SHP77 treated with DMSO at 0.1 percent for 48 hours (cell line): Measurements from ENCODE around the gene SND1.

Source experiments
- DNase-seq: peaks from one replicate; lab custom pipeline; 2025; lab: John Stamatoyannopoulos, UW

SND1 gene

GRCh38 chr7:127683776-127684681, 32.0 kb downstream of the SND1 start:
- DNase-seq: no peak

GRCh38 chr7:127689194-127689772, 37.3 kb downstream of the SND1 start:
- DNase-seq: no peak

DNA sequence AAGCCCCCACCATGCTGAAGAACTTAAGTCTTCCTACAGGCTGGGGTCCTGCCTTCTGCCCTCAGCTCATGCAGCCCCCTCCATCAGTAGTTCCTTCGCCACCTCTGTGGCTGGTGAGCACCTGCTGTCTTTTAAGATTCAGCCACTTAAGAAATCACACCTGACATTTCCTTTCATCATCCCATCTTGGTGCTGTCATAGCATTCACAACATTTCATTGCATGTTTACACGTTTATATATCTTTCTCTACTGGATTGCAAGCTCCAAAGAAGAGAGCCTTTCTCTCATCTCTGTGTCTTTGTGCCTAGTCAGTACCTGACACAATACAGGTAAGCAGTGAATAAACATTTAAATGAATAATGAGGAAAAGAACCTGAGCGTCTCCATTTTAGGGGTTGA, 38.3 kb downstream of the SND1 start:
- DNase-seq: no peak

DNA sequence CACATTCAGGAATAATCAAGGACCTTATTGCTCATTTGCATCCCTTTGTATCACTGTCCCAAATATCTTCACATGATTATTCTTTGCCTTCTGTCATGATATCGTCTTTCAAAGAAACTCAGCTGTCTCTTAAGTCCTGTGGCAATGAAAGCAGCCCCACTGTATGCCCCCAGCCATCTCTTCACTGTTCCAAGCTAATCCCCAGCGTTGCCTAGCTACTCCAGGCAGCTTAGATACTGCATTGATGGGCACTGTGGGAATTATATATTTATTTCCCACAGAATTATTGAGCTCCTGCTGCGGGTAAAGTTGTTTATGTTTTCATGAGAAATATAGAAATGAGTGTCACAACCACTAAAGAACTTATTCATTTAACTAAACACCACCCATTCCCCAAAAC, 38.8 kb downstream of the SND1 start:
- no peak for DNase-seq

- no peak for DNase-seq
These were observed 40.2 kb downstream of the SND1 start for GRCh38 chr7:127692200-127692599.

DNA sequence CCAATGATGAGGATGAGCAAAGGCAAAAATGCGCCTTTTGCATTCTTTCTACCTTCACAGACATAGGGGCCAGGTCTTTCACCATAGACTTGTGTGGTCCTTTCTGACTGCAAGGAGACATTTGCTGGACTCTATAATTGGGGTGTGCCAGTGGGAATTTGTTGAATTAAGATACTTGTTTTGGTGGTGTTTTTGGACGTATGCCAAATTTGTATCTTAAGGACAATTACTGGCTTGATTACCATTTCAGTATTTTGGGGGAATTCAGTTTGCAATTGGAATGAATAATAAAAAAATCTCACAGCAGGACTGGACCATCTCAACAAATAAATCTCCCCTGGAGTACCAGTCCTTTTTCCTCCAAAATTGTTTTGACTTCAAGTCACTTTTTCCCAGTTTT, 47.9 kb downstream of the SND1 start:
- DNase-seq: no peak

DNA sequence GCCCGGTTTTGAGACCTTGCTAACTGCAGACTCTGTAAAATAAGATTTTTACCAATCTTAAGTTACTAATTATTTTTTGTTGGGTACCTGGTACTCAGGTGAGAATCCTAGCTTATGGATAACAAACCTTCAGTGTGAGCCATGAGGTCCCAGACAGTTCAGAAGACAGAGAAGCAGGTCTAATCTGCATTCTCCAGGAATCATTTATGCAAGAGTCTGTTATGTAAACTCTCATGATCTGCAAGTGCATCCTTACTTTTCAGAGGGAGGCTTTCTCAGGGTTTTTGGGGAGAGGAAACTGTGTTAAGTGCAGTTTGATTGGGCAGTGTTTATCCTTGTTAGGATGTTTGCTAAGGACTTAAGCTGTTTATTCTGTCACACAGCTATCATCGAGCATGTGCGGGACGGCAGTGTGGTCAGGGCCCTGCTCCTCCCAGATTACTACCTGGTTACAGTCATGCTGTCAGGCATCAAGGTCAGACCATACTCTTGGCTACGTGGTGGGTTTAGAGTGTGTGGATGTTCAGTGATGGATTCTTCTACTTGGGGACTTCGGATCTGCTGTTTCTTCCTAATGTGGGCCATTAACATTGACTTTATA, 50.2 kb downstream of the SND1 start:
- no peak for DNase-seq

DNA sequence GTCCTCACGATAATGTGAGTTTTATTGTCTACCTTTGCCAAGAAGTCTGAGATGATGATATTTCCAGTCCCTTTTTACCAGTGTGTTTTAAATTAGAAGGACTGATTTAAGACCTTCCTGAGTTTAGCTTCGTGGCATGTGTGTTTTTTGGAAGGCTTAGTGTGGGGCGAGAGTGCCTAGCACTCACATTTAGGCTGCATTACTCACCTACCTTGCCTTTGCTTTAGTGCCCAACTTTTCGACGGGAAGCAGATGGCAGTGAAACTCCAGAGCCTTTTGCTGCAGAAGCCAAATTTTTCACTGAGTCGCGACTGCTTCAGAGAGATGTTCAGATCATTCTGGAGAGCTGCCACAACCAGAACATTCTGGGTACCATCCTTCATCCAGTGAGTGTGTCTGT, 50.9 kb downstream of the SND1 start:
- DNase-seq: no peak

GRCh38 chr7:127704211-127704610, 52.2 kb downstream of the SND1 start:
- DNase-seq: no peak

- no peak for DNase-seq
These were observed 53.5 kb downstream of the SND1 start for GRCh38 chr7:127705461-127705959.

DNA sequence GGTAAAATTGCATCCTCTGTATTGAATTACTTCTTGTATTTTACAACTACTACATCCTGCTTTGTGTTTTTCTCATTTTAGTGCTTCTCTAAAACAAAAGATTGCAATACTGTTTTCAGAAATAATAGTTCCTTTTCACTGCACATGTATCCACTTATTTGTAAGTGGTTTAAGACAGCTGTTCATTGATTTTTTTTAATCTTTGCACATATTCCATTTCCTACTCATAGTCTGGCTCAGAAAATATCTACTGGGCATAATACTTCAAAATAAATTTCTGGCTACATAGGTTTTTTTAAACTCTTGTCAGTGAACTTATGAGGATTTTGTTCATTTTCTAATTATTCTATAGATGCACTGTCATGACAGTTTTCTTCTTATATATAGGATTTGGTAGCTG, 54.8 kb downstream of the SND1 start:
- DNase-seq: no peak

DNA sequence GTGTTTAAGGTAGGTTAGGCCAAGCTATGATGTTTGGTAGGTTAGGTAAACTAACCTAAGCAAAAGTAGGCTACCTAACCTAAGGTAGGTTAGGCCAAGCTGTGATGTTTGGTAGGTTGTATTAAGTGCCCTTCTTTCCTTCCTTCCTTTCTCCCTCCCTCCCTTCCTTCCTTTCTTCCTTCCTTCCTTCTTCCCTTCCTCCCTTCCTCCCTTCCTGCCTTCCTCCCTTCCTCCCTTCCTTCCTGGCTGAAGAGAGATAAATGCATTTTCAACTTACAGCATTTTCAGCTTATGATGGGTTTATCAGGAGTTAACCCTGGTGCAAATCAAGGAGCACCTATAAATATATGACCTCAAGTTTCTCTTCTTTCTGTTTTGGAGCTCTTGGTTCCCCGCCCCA, 56.2 kb downstream of the SND1 start:
- DNase-seq: no peak

DNA sequence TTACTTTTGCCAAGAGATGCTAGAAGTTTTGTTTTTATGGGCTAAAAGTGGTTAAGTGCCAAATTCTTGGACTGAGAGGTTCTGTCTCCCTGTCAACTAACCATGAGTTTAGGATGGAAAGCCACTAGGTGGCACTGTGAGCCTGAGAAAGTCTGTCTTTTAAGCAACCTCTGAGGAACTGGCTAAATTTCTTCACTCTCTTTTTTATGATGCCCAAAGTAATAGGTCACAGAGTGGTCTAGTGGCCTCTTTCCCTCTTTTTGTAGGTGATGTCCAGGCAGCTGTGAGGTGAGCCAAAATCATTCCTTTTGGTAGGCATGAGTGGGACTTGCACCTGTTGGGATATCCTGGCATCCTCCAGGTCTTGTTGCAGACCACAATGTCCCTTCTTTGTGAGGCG, 56.8 kb downstream of the SND1 start:
- DNase-seq: peak; percentile 34

DNA sequence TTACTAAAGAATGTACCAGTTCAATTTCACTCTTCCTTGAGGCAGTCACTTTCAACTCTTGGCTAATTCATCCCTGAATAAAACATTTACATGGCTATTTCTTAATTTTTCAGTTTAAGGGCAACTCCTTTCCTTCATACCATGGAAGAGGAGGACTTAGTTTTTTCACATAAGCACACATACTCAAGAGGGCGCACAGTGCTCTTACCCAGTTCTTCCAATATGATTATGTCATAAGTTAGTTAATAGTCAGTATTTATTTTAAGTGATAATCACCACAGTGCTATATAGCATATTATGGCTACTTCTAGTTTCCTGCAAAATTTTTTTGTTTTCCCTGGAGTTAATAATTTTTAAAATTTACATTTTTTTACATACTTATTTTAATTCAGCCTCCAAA, 58.6 kb downstream of the SND1 start:
- no peak for DNase-seq

DNA sequence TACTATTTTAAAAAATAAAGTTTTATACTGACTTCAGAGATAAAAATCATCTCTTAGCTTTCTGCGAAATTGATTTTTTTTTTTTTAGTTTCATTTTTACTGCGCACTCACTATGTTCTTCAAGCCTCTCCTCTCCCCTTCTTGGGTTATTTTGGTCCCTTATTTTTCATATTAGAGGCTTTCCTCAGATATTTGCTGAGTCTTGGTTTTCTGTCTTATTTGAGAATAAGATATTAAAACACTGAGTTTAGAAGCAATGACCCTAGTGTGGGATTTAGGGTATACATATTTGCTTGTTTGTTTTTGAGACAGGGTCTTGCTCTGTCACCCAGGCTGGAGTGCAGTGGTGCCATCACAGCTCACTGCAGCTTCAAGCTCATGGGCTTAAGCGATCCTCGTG, 59.9 kb downstream of the SND1 start:
- no peak for DNase-seq

GRCh38 chr7:127713006-127713405, 61.0 kb downstream of the SND1 start:
- DNase-seq: no peak

GRCh38 chr7:127713758-127714157, 61.8 kb downstream of the SND1 start:
- no peak for DNase-seq

- no peak for DNase-seq
These were observed 63.3 kb downstream of the SND1 start for GRCh38 chr7:127715272-127715671.

DNA sequence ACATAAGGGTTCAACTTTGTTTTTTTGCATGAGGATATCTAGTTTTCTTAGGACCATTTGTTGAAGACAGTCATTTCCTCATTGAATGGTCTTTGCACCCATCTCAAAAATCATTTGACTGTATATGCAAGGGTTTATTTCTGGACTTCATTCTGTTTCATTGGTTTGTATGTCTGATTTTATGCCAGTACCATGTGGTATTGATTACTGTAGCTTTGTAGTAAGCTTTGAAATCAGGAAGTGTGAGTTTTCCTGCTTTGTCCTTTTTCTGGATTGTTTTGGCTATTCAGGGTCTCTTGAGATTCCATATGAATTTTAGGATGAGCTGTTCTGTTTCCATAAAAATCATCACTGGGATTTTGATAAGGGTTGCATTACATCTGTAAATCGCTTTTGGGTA, 63.9 kb downstream of the SND1 start:
- no peak for DNase-seq

DNA sequence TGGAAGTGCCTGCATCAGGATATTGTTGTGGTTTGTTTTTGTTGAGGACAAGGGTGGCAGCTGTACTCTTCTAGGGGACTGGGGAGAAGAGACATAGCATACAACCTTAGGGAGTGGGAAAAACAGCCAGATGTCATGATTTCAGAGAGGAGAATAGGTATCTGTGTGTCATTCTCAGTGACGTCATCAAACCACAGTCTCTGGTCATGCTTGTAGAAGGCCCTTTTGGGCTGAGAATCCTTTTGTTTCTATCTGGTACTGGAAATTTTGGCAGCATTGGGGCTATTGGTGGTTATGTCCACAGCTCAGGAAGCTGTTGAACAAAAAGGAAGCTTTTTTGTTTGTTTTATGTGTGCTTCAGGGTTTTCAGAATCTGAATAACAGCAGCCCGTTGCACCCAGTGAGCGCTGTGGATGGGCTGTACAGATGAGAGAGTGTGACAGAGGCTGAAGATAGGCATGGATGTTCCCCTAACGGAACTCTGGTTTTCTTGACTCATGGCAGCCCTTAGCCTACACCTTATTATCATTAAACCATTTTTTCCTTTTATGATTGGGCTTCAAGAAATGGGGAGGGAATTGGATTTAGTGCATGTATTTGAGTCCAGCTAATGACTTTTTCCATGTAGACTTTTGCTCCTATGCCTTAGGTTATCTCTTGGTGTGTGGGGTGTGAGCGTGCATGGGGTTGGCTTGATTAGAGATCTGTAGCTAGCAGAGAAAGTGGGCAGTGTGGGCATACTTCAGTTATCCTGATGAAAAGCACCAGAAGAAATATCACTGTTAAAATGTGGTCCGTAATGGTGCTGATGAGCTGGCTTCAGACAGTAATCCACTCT, 65.7 kb downstream of the SND1 start:
- DNase-seq: no peak

GRCh38 chr7:127718340-127718679, 66.3 kb downstream of the SND1 start:
- no peak for DNase-seq

GRCh38 chr7:127726476-127726875, 74.5 kb downstream of the SND1 start:
- DNase-seq: no peak
